ENCODE measurements around the gene LGALS3BP. TPM values are rescaled to one million over a fixed set of nuclear protein-coding genes. Genes with fewer than 3 reads are reported as not detected.

Gene LGALS3BP
- total and polyA plus RNA-seq, 2 of the 13 experiments (the other 11 are each of a cell fraction or from before 2014, with no cell fraction given): 137 to 332 TPM

DNA sequence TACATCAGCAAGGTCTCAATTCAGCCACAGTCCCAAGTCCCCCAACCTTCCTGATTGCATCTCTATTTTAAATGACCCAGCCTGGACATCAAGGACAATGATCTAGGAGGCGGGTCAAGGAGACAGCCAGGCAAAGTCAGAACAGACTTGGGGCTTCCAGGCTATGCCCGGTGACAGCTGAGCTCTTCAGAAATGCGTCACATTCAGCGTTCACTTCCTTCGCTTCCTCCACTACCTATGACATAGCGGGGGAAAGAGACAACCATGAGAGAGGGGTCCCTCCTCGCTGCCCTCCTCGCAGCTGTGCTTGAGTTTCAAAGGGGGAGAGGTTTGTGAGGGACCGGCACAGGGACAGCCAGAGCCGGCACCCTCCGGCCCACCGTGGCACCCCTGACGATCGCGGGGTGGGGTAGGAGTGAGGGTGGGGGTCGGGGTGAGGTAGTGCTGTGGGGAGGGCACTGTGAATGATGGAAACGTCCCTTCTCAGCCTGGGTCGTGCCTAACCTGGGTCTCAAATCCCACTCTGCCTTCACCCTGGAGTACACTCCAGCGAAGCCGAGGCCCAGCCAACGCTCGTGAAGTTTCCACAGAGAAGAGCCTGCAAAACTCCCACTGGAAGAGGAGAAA lies 12.3 kb upstream of the LGALS3BP start:
- DNase-seq (ENCODE audit: low spot score) (no peak), ATAC-seq (no peak), FAIRE-seq (no peak)
- H2AFZ ChIP-seq (ENCODE audit: low read length): no peak overlapping the region
- no peaks in the 10 kb centered on the region for H3K79me2 ChIP-seq (ENCODE audit: insufficient read depth, low read length)
- H3K9me3 ChIP-seq (ENCODE audit: low read length): no peaks in the 10 kb centered on the region
- no peaks in the 10 kb centered on the region for H4K20me1 ChIP-seq (ENCODE audit: insufficient read depth, low read length)
- no peak overlapping the region for H3K4me3 ChIP-seq (replicated peaks in 1 of 3; ENCODE audit: insufficient read depth in 1 of 3, low read depth in 2 of 3, low read length in 3 of 3)
- 95% methylated on average over 22 of the region's 22 CpGs for WGBS (ENCODE audit: low lambda C conversion rate)
- intact Hi-C loops (cut with micrococcal nuclease; ENCODE audit: unreplicated experiment): loop anchor here (2.0 kb wide), 1 partner anchor 53 kb away; no protein-coding TSS in a partner anchor
- no peaks in the 10 kb centered on the region for H3K27me3 ChIP-seq (ENCODE audit: control insufficient read depth in 1 of 2, insufficient read depth in 2 of 2, low read length in 2 of 2)
- TF ChIP-seq MYNN (CRISPR knock-in tag; IDR thresholded peaks at IDR 0.05; ENCODE audit: low read depth) (no peak), DNMT1 (CRISPR knock-in tag; IDR thresholded peaks at IDR 0.05) (no peak), HOMEZ (CRISPR knock-in tag; IDR thresholded peaks at IDR 0.05; ENCODE audit: low read depth) (no peak), ZNF17 (CRISPR knock-in tag; IDR thresholded peaks at IDR 0.05) (no peak), ELF1 (CRISPR knock-in tag; IDR thresholded peaks at IDR 0.05) (no peak), HMGXB4 (CRISPR knock-in tag; IDR thresholded peaks at IDR 0.05; ENCODE audit: borderline replicate concordance in 1 of 2, low read depth in 1 of 2) (no peak), FOXC1 (CRISPR knock-in tag; IDR thresholded peaks at IDR 0.05; ENCODE audit: borderline replicate concordance) (no peak)
- BruUV-seq (replicated peaks): no TSS peak
- in situ Hi-C loops (cut with HindIII; ENCODE audit: extremely low pct_ligation_motif_present, low pct_unique_long_range_greater_than_20kb): no loop called here
- H3K4me1 ChIP-seq (ENCODE audit: insufficient read depth, low read length): peaks cover 5% of the 10 kb centered on the region
- POLR2A ChIA-PET: no interaction called here
- H3K27ac ChIP-seq (ENCODE audit: extremely low read length, insufficient read depth, low read length): no peak overlapping the region
- no peak overlapping the region for H3K9ac ChIP-seq (ENCODE audit: insufficient read depth, low read depth, low read length)
- peaks cover 22 to 37% of the 10 kb centered on the region in 2 experiments for H3K36me3 ChIP-seq (replicated peaks in 1 of 2; ENCODE audit: control insufficient read depth in 1 of 2, insufficient read depth in 2 of 2, low read length in 2 of 2)
- CTCF ChIA-PET (ENCODE audit: low intra/inter-chr PET ratio, low total read pairs): no interaction called here
- no peak overlapping the region for H3K4me2 ChIP-seq (ENCODE audit: low read depth, low read length)

Data from HepG2 (cell line).